ENCODE data around the gene AMER1. TPM values are rescaled to one million over a fixed set of nuclear protein-coding genes. Genes with fewer than 3 reads are reported as not detected.

AMER1 gene
- 3.1 and 3.7 TPM in 2 replicates for total RNA-seq

GRCh38 chrX:64205441-64205734 is at the start of gene AMER1:
Gene AMER1, minus strand, starts transcription at chrX:64205708. Its CDS starts 12,422 bp downstream, at chrX:64193286.

GRCh38 chrX:64230123-64230970 is 24.8 kb upstream of the AMER1 start, which contains the start of gene ASB12:
Gene ASB12, minus strand, starts transcription at chrX:64230607. Its CDS starts 4,957 bp downstream, at chrX:64225650.

Other genes starting within 250 kb of the AMER1 start
- not detected in 2 replicates for gene ASB12, start 24.9 kb upstream of the AMER1 start, total RNA-seq
- gene MTMR8, start 189.7 kb upstream of the AMER1 start, total RNA-seq, result 0.15 and 0.56 TPM in 2 replicates